GM19372 (cell line): Measurements from ENCODE around the gene JAKMIP2.
"Not testable (repeated sequence)": the region's sequence is repeated elsewhere in the genome, so short reads cannot be mapped to it uniquely, and the experiment has no call there.

ENCODE experiments used
- ATAC-seq: cut with Tn5 transposase; IDR thresholded peaks from one replicate; pipeline ENCODE4 v1.9.1; 2021; ENCODE audit warnings: mild to moderate bottlenecking, low read depth, moderate library complexity; ENCODE audit not compliant: unreplicated experiment

The JAKMIP2 gene

GRCh38 chr5:147617711-147618350 is 164.7 kb downstream of the JAKMIP2 start:
- no peak for ATAC-seq

- no peak for ATAC-seq
These were observed 165.3 kb downstream of the JAKMIP2 start for GRCh38 chr5:147617191-147617606.

DNA sequence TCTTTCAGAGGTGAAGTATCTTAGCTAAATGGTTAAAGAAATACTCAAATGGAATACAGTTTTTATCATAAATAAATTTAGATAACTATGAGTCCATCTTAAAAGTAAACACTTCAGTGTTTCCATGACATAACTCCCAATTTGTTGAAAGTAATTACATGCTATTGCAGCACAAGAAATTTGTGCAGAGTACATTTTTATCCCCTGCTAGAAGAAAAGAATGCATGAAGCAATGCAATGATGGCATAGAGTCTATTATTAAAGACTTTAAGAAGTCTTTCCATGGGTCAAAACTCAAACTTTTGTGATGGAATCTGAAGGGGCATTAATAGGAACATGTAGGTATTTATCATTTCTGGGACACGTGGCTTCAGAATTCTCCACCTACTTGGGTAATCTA is 166.1 kb downstream of the JAKMIP2 start:
- ATAC-seq, result no peak

- no peak for ATAC-seq
These were observed 169.2 kb downstream of the JAKMIP2 start for GRCh38 chr5:147613359-147613758.

GRCh38 chr5:147611483-147611882 is 171.0 kb downstream of the JAKMIP2 start:
- no peak for ATAC-seq

GRCh38 chr5:147610798-147611197 is 171.7 kb downstream of the JAKMIP2 start:
- ATAC-seq, result no peak

DNA sequence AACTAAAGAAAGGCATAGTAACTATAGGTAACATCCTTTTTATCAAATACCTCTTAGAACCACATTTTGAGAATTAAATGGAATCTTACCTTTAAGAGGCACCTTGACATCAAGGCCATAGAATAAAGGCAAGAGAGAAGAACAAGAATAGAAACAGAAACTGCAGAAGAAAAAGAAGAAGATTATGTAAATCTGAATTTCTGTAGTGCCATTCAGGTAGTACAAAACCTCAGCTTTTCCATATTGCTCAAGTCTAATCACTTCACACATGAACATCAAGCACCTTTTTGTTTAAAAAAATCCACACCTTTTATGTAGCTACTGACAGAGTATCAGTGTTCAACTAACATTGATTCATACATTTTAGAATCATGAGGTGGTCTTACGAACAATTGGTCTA is 180.9 kb downstream of the JAKMIP2 start:
- no peak for ATAC-seq

- no peak for ATAC-seq
These were observed 191.4 kb downstream of the JAKMIP2 start for GRCh38 chr5:147591120-147591519.

- no peak for ATAC-seq
These were observed 192.4 kb downstream of the JAKMIP2 start for GRCh38 chr5:147590096-147590495.

- ATAC-seq, result no peak
These were observed 195.7 kb downstream of the JAKMIP2 start for GRCh38 chr5:147586832-147587231.

DNA sequence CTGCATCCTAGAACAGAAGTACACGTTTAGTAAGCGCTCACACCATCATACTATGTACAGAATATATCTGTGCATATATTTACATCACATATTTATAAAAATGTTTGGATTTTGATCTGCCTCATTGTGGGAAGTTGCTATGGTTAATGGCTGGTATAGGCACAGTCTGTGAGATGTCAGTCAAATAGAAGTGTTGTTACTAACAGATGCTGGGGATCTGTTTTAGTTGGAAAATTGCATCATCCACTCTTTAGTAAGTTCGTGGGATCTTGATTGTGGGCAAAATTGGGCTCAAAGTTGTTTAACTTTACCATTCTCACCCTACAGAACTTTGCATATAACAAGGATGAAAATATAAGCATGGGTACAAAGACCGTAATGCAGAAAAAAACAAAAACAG is 196.3 kb downstream of the JAKMIP2 start:
- ATAC-seq, result no peak

DNA sequence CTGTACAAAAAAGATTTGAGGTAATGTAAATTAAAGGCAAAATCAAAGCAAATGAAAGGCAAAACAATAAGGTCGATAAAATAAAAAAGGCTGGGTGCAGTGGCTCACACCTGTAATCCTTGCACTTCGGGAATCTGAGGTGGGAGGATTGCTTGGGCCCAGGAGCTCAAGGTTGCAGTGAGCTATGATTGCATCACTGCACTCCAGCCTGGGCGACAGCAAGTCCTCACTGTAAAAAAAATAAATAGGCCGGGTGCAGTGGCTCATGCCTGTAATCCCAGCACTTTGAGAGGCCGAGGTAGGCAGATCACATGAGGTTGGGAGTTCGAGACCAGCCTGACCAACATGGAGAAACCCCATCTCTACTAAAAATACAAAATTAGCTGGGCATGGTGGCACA is 200.3 kb downstream of the JAKMIP2 start:
- not testable (repeated sequence) for ATAC-seq

GRCh38 chr5:147580418-147580817 is 202.1 kb downstream of the JAKMIP2 start:
- ATAC-seq, result not testable (repeated sequence)

GRCh38 chr5:147578228-147579024 is 204.1 kb downstream of the JAKMIP2 start:
- no peak for ATAC-seq

- no peak for ATAC-seq
These were observed 205.6 kb downstream of the JAKMIP2 start for GRCh38 chr5:147576646-147577535.

DNA sequence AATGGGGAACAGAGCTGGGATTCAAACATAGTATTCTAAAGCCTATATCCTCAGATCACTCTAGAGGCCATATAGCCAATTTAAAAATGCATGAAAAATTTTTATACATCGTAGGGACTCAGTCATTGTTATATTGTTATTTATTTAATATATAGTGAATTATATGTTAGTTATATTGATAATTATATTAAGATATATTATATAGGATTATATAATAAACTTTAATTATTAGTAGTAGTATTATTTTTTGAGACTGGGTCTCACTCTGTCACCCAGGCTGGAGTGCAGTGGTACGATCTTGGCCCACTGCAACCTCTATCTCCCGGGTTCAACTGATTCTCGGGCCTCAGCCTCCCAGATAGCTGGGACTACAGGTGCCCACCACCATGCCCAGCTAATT is 206.9 kb downstream of the JAKMIP2 start:
- ATAC-seq, result no peak

GRCh38 chr5:147573211-147573610 is 209.3 kb downstream of the JAKMIP2 start:
- ATAC-seq, result no peak

- no peak for ATAC-seq
These were observed 213.7 kb downstream of the JAKMIP2 start for GRCh38 chr5:147568710-147569406.

GRCh38 chr5:147567917-147568598 is 214.5 kb downstream of the JAKMIP2 start:
- no peak for ATAC-seq

DNA sequence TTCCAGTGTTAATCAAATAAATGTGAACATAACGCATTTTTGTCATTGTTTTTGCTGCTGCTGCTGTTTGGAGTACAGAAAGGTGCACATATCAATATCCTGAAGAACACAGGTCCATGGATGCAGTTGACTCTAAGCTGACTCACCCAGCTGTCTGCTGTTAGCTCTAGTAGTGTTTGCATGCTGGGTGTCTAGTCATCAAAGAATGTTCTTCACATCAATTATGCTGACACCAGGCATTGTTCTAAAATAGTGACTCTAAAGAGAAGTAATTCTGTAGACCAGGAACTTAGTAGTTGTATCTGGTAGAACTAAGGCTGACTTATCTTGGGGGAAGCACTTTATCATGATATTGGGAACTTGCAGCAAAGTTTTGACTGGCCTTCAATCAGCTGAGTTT is 217.0 kb downstream of the JAKMIP2 start:
- ATAC-seq, result no peak
